Progenitor cell of endocrine pancreas (in vitro differentiated cells): ENCODE data around the gene MBD5. TPM values are rescaled to one million over a fixed set of nuclear protein-coding genes. Genes with fewer than 3 reads are reported as not detected.
"Not testable (repeated sequence)": the region's sequence is repeated elsewhere in the genome, so short reads cannot be mapped to it uniquely, and the experiment has no call there.

Source experiments
- DNase-seq: peaks from one replicate; pipeline ENCODE4 v3.0.0; 2021; ENCODE audit warnings: low spot score; ENCODE audit not compliant: unreplicated experiment
- H3K27ac Mint-ChIP-seq: 2 replicates; pipeline ENCODE4 v1.8.0; 2021; ENCODE audit warnings: mild to moderate bottlenecking, moderate library complexity, mixed read lengths
- H3K27me3 Mint-ChIP-seq: 2 replicates; pipeline ENCODE4 v1.8.0; 2021; ENCODE audit warnings: mixed read lengths
- H3K36me3 Mint-ChIP-seq: 2 replicates; pipeline ENCODE4 v1.8.0; 2022; ENCODE audit warnings: mixed read lengths; ENCODE audit not compliant: insufficient read depth
- H3K4me1 Mint-ChIP-seq: 2 replicates; pipeline ENCODE4 v1.8.0; 2021; ENCODE audit warnings: low read depth, mixed read lengths
- H3K4me3 Mint-ChIP-seq: 2 replicates; pipeline ENCODE4 v1.8.0; 2021; ENCODE audit warnings: low read depth, mild to moderate bottlenecking, moderate library complexity, mixed read lengths
- H3K9me3 Mint-ChIP-seq: 2 replicates; pipeline ENCODE4 v1.8.0; 2021; ENCODE audit warnings: low read depth, mixed read lengths
- CTCF ChIP-seq: fragments of 200-600 bp; sonication (generic); IDR thresholded peaks from one replicate; pipeline ENCODE4 v1.5.0; 2021; ENCODE audit warnings: antibody characterized with exemption, mild to moderate bottlenecking; ENCODE audit not compliant: unreplicated experiment
- total RNA-seq: library from RNA; stranded (reverse); gene quantifications from 2 replicates; pipeline ENCODE4 v1.2.1, GENCODE V29; 2021

MBD5 gene
- total RNA-seq, 1 donor from 2014 or later, result 65.6 TPM

- Mint-ChIP-seq H3K4me1 (peaks cover 9% of the 10 kb centered on the region), H3K27ac (peak overlapping the region; percentile 40), H3K36me3 (peaks cover 7% of the 10 kb centered on the region), H3K4me3 (no peak overlapping the region), H3K27me3 (no peaks in the 10 kb centered on the region), H3K9me3 (peaks cover 5% of the 10 kb centered on the region)
- DNase-seq, result no peak
- TF ChIP-seq CTCF, result peak; percentile 58
These were observed 31.0 kb upstream of the MBD5 start for GRCh38 chr2:147989809-147990403.

- H3K4me1 Mint-ChIP-seq, H3K27me3 Mint-ChIP-seq, DNase-seq, H3K27ac Mint-ChIP-seq, H3K4me3 Mint-ChIP-seq: not testable (repeated sequence)
- H3K9me3 Mint-ChIP-seq, result peaks cover 13% of the 10 kb centered on the region
- peaks cover 31% of the 10 kb centered on the region for H3K36me3 Mint-ChIP-seq
These were observed 25.9 kb upstream of the MBD5 start for GRCh38 chr2:147994965-147995364.

GRCh38 chr2:147996828-147997227 is 24.1 kb upstream of the MBD5 start:
- no peak for TF ChIP-seq CTCF
- Mint-ChIP-seq H3K27me3 (no peaks in the 10 kb centered on the region), H3K36me3 (peaks cover 32% of the 10 kb centered on the region), H3K27ac (no peak overlapping the region), H3K4me1 (no peaks in the 10 kb centered on the region), H3K9me3 (peaks cover 15% of the 10 kb centered on the region), H3K4me3 (no peak overlapping the region)
- DNase-seq, result no peak

- no peak for DNase-seq
- TF ChIP-seq CTCF, result no peak
- Mint-ChIP-seq H3K4me1 (peaks cover 2% of the 10 kb centered on the region), H3K4me3 (no peak overlapping the region), H3K9me3 (peaks cover 28% of the 10 kb centered on the region), H3K27me3 (no peaks in the 10 kb centered on the region), H3K36me3 (peaks cover 44% of the 10 kb centered on the region), H3K27ac (peak overlapping the region; percentile 14)
These were observed 22.7 kb upstream of the MBD5 start for GRCh38 chr2:147998203-147998602.

- no peak for DNase-seq
- Mint-ChIP-seq H3K4me1 (peaks cover 2% of the 10 kb centered on the region), H3K36me3 (peaks cover 51% of the 10 kb centered on the region), H3K9me3 (peaks cover 36% of the 10 kb centered on the region), H3K4me3 (no peak overlapping the region), H3K27ac (no peak overlapping the region), H3K27me3 (no peaks in the 10 kb centered on the region)
- TF ChIP-seq CTCF, result no peak
These were observed 21.8 kb upstream of the MBD5 start for GRCh38 chr2:147999126-147999525.

GRCh38 chr2:148000095-148000494 is 20.8 kb upstream of the MBD5 start:
- H3K36me3 Mint-ChIP-seq, result peaks cover 55% of the 10 kb centered on the region

GRCh38 chr2:148002420-148002819 is 18.5 kb upstream of the MBD5 start:
- H3K27me3 Mint-ChIP-seq, DNase-seq, H3K4me3 Mint-ChIP-seq, H3K27ac Mint-ChIP-seq, H3K4me1 Mint-ChIP-seq: not testable (repeated sequence)
- peaks cover 44% of the 10 kb centered on the region for H3K36me3 Mint-ChIP-seq
- H3K9me3 Mint-ChIP-seq, result peaks cover 35% of the 10 kb centered on the region

More at GRCh38 chr2:148000095-148000494, 20.8 kb upstream of the MBD5 start:
- Mint-ChIP-seq H3K4me3 (no peak overlapping the region), H3K27ac (no peak overlapping the region), H3K4me1 (peaks cover 2% of the 10 kb centered on the region), H3K9me3 (peaks cover 37% of the 10 kb centered on the region), H3K27me3 (no peaks in the 10 kb centered on the region)
- TF ChIP-seq CTCF, result no peak
- DNase-seq, result no peak
